Thoracic aorta (tissue), 2 donors: ENCODE data around the gene TP53I13. TPM values are rescaled to one million over a fixed set of nuclear protein-coding genes. Genes with fewer than 3 reads are reported as not detected.

ENCODE experiments used
- ATAC-seq: fragments of 150-250 bp; one replicate; pipeline ENCODE4 v1.8.0; 2017; ENCODE audit warnings: low read depth; ENCODE audit not compliant: insufficient number of reproducible peaks, low FRiP score
- DNase-seq: peaks from one replicate; pipeline ENCODE4 v3.0.0-alpha.2; 2020; ENCODE audit warnings: low spot score
- H3K27ac ChIP-seq, 2 donors: fragments of 200-600 bp; sonication (generic); 1 replicate in 1 of 2; 2 replicates in 1 of 2; pipeline ENCODE4 v1.5.1; 2016; ENCODE audit warnings: mild to moderate bottlenecking in 2 of 2, moderate library complexity in 2 of 2
- H3K27me3 ChIP-seq: fragments of 200-600 bp; sonication (generic); replicated peaks from 2 replicates; pipeline ENCODE4 v1.6.0; 2016; ENCODE audit warnings: mild to moderate bottlenecking; ENCODE audit not compliant: insufficient read depth
- H3K36me3 ChIP-seq: fragments of 200-600 bp; sonication (generic); one replicate; pipeline ENCODE4 v1.5.1; 2016
- H3K4me1 ChIP-seq, 2 donors: fragments of 200-600 bp; sonication (generic); 1 replicate in 1 of 2; 2 replicates in 1 of 2; pipeline versions ENCODE4 v1.5.1 to v1.6.0; 2016; ENCODE audit warnings: low read depth in 2 of 2, mild to moderate bottlenecking in 1 of 2; ENCODE audit not compliant: control insufficient read depth in 1 of 2
- H3K4me3 ChIP-seq: fragments of 200-600 bp; sonication (generic); 2 replicates; pipeline ENCODE4 v1.5.1; 2016; ENCODE audit warnings: mild to moderate bottlenecking
- H3K9me3 ChIP-seq: fragments of 200-600 bp; sonication (generic); 2 replicates; pipeline ENCODE4 v1.5.1; 2016
- CTCF ChIP-seq: fragments of 200-600 bp; sonication (generic); IDR thresholded peaks from one replicate; pipeline ENCODE4 v1.5.1; 2019; ENCODE audit warnings: antibody characterized with exemption
- total RNA-seq, 2 donors: library from RNA; depleted of rRNA; stranded (reverse); fragments of >200 nt; gene quantifications; one replicate each; pipeline versions ENCODE4 v1.1.0 to v1.2.3, GENCODE V29; 2016

Gene TP53I13
- total RNA-seq, 2 donors from 2014 or later = 54.4 to 92.6 TPM

GRCh38 chr17:29615492-29616299, 47.2 kb downstream of the TP53I13 start:
- no peaks in the 10 kb centered on the region for H3K9me3 ChIP-seq
- TF ChIP-seq CTCF = no peak
- ATAC-seq (no peak), DNase-seq (peak; percentile 43)
- no peak overlapping the region for H3K27ac ChIP-seq
- peaks cover 35 to 74% of the 10 kb centered on the region in 2 donors for H3K4me1 ChIP-seq
- H3K36me3 ChIP-seq = no peaks in the 10 kb centered on the region
- H3K4me3 ChIP-seq = peak overlapping the region; percentile 70
- H3K27me3 ChIP-seq = no peaks in the 10 kb centered on the region

GRCh38 chr17:29616300-29617048, 48.0 kb downstream of the TP53I13 start:
- H3K9me3 ChIP-seq = no peaks in the 10 kb centered on the region
- no peaks in the 10 kb centered on the region for H3K36me3 ChIP-seq
- H3K27ac ChIP-seq = no peak overlapping the region
- ATAC-seq (no peak), DNase-seq (no peak)
- H3K4me3 ChIP-seq = peak overlapping the region; percentile 70
- peaks cover 35 to 82% of the 10 kb centered on the region in 2 donors for H3K4me1 ChIP-seq
- TF ChIP-seq CTCF = no peak
- no peaks in the 10 kb centered on the region for H3K27me3 ChIP-seq

- peak; percentile 54 for TF ChIP-seq CTCF
- Histone ChIP-seq H3K36me3 (no peaks in the 10 kb centered on the region), H3K27ac (no peak overlapping the region), H3K9me3 (no peaks in the 10 kb centered on the region), H3K4me3 (peak overlapping the region; percentile 70), H3K27me3 (no peaks in the 10 kb centered on the region), H3K4me1 (peaks cover 38 to 88% of the 10 kb centered on the region in 2 donors)
- ATAC-seq = no peak
- DNase-seq = no peak
Observed at GRCh38 chr17:29617125-29617480, 48.6 kb downstream of the TP53I13 start.

- H3K27me3 ChIP-seq = no peaks in the 10 kb centered on the region
- no peak overlapping the region for H3K27ac ChIP-seq
- DNase-seq (no peak), ATAC-seq (no peak)
- no peaks in the 10 kb centered on the region for H3K9me3 ChIP-seq
- peak overlapping the region; percentile 70 for H3K4me3 ChIP-seq
- peak; percentile 43 for TF ChIP-seq CTCF
- peaks cover 38 to 89% of the 10 kb centered on the region in 2 donors for H3K4me1 ChIP-seq
- H3K36me3 ChIP-seq = no peaks in the 10 kb centered on the region
Observed at GRCh38 chr17:29617481-29618271, 49.2 kb downstream of the TP53I13 start.
